Endothelial cell of umbilical vein (primary cell): ENCODE measurements around the gene CFAP97. TPM values are rescaled to one million over a fixed set of nuclear protein-coding genes. Genes with fewer than 3 reads are reported as not detected.

Source experiments
- BruUV-seq: library from RNA; stranded (reverse); fragments of 400-500 nt; replicated peaks from 2 replicates; lab custom pipeline; 2021; lab: Mats Ljungman, UMichigan
- CTCF ChIA-PET: fragments of 300-600, 350-600 bp; sonication (Branson Sonifier 250); formaldehyde crosslinking; loops from one replicate; lab custom pipeline; 2021; ENCODE audit warnings: antibody characterized with exemption, inconsistent platforms; lab: Charles Lee
- POLR2A ChIA-PET: fragments of 300-600, 350-600 bp; sonication (Branson Sonifier 250); formaldehyde crosslinking; loops from one replicate; lab custom pipeline; 2021; ENCODE audit warnings: antibody characterized with exemption, inconsistent platforms; lab: Charles Lee
- DNase-seq: peaks from one replicate; pipeline ENCODE4 v3.0.0-alpha.2; 2011; ENCODE audit warnings: low read depth, low spot score
- FAIRE-seq: peaks from 2 replicates; lab custom pipeline; 2011; peaks lifted over from hg19 to GRCh38; lab: Jason Lieb, UNC
- H2AFZ ChIP-seq: 2 replicates; pipeline ENCODE4 v1.6.0; 2012; ENCODE audit warnings: low read depth, low read length, control low read depth, inconsistent platforms
- H3K27ac ChIP-seq: 2 replicates; pipeline ENCODE4 v1.5.1; 2011; ENCODE audit warnings: low read depth, mild to moderate bottlenecking, control low read depth, low read length, moderate library complexity; ENCODE audit not compliant: insufficient read depth
- H3K27me3 ChIP-seq, 2 experiments: 2 replicates each; pipeline versions ENCODE4 v1.6.0 to v1.6.1; 2011; ENCODE audit warnings: low read length in 2 of 2, mixed read lengths in 1 of 2; ENCODE audit not compliant: control insufficient read depth in 2 of 2, insufficient read depth in 2 of 2
- H3K36me3 ChIP-seq, 2 experiments: 2 replicates in 1 of 2; 3 replicates in 1 of 2; pipeline ENCODE4 v1.5.1; 2011; ENCODE audit warnings: low read length in 2 of 2, mild to moderate bottlenecking in 1 of 2, moderate library complexity in 1 of 2; ENCODE audit not compliant: control insufficient read depth in 2 of 2, insufficient read depth in 2 of 2; ENCODE audit errors: extremely low read depth in 1 of 2
- H3K4me1 ChIP-seq: 3 replicates; pipeline ENCODE4 v1.5.1; 2011; ENCODE audit warnings: mild to moderate bottlenecking, low read length; ENCODE audit not compliant: control insufficient read depth, insufficient read depth; ENCODE audit errors: extremely low read depth
- H3K4me2 ChIP-seq: 2 replicates; pipeline ENCODE4 v1.6.1; 2011; ENCODE audit warnings: low read length, control low read depth, mixed read lengths; ENCODE audit not compliant: insufficient read depth
- H3K4me3 ChIP-seq, 3 experiments: fragments of 200-600 bp in 1 of 3; sonication (generic), shearing (Covaris generic) in 1 of 3; replicated peaks in 1 of 3; 2 replicates each; pipeline ENCODE4 v1.5.1; 2011 to 2016; ENCODE audit warnings: control low read depth in 3 of 3, low read length in 3 of 3, mild to moderate bottlenecking in 2 of 3, inconsistent platforms in 1 of 3, low read depth in 1 of 3, moderate library complexity in 1 of 3; ENCODE audit not compliant: insufficient read depth in 1 of 3
- H3K79me2 ChIP-seq: 2 replicates; pipeline ENCODE4 v1.6.0; 2012; ENCODE audit warnings: low read length, inconsistent platforms; ENCODE audit not compliant: control insufficient read depth, insufficient read depth
- H3K9ac ChIP-seq: replicated peaks from 2 replicates; pipeline ENCODE3; 2011; ENCODE audit warnings: low read length, control low read depth; ENCODE audit not compliant: insufficient read depth; ENCODE audit errors: extremely low read depth
- H3K9me1 ChIP-seq: replicated peaks from 3 replicates; pipeline ENCODE4 v1.6.0; 2011; ENCODE audit warnings: mild to moderate bottlenecking, low read length; ENCODE audit not compliant: control insufficient read depth, insufficient read depth; ENCODE audit errors: extremely low read depth
- H3K9me3 ChIP-seq: replicated peaks from 2 replicates; pipeline ENCODE4 v1.5.1; 2012; ENCODE audit warnings: low read length, inconsistent platforms; ENCODE audit not compliant: control insufficient read depth, insufficient read depth
- H4K20me1 ChIP-seq: replicated peaks from 2 replicates; pipeline ENCODE3; 2011; ENCODE audit warnings: mild to moderate bottlenecking, low read length; ENCODE audit not compliant: control insufficient read depth, insufficient read depth; ENCODE audit errors: extremely low read depth
- CTCF ChIP-seq, 2 donors: IDR thresholded peaks; 1 replicate in 1 of 2; 2 replicates in 1 of 2; pipeline ENCODE4 v1.5.1; 2011; ENCODE audit warnings: low read length in 2 of 2, mild to moderate bottlenecking in 2 of 2, moderate library complexity in 2 of 2, control low read depth in 1 of 2, inconsistent platforms in 1 of 2, low read depth in 1 of 2; ENCODE audit not compliant: insufficient read depth in 1 of 2; ENCODE audit errors: extremely low read depth in 1 of 2
- EZH2 ChIP-seq: IDR thresholded peaks from 2 replicates; pipeline ENCODE4 v1.6.1; 2012; ENCODE audit warnings: borderline replicate concordance, low read depth, mild to moderate bottlenecking, moderate library complexity, low read length, inconsistent platforms; ENCODE audit not compliant: severe bottlenecking
- FOS ChIP-seq: IDR thresholded peaks from 2 replicates; pipeline ENCODE4 v1.6.1; 2011; ENCODE audit warnings: mild to moderate bottlenecking, low read length, moderate library complexity, borderline replicate concordance; ENCODE audit not compliant: insufficient read depth
- GATA2 ChIP-seq: IDR thresholded peaks from 2 replicates; pipeline ENCODE4 v1.7.0; 2011; ENCODE audit warnings: low read depth, mild to moderate bottlenecking, moderate library complexity, mixed read lengths, low read length; ENCODE audit not compliant: insufficient read length, insufficient read depth
- JUN ChIP-seq: IDR thresholded peaks from 2 replicates; pipeline ENCODE4 v1.6.1; 2011; ENCODE audit warnings: borderline replicate concordance, low read depth; ENCODE audit not compliant: insufficient read length, insufficient read depth
- MAX ChIP-seq: IDR thresholded peaks from 2 replicates; pipeline ENCODE4 v1.6.1; 2011; ENCODE audit not compliant: insufficient read depth, insufficient read length
- MYC ChIP-seq: IDR thresholded peaks from one replicate; pipeline ENCODE4 v1.6.1; 2011; ENCODE audit warnings: mild to moderate bottlenecking, low read depth, low read length
- POLR2A ChIP-seq: IDR thresholded peaks from 2 replicates; pipeline ENCODE4 v1.6.1; 2012; ENCODE audit warnings: low read depth, mild to moderate bottlenecking, control low read depth, low read length
- POLR2AphosphoS5 ChIP-seq: IDR thresholded peaks from 2 replicates; pipeline ENCODE4 v1.6.1; 2012; ENCODE audit warnings: low read depth, mild to moderate bottlenecking, control low read depth, low read length, moderate library complexity; ENCODE audit not compliant: insufficient read depth
- dilution Hi-C: fragments of 300-500 bp; cut with MboI; formaldehyde crosslinking; loops from one replicate; pipeline ENCODE4 v1.15.0; 2019; ENCODE audit warnings: low sequenced_read_pairs; ENCODE audit not compliant: extremely low pct_ligation_motif_present
- intact Hi-C: fragments of 100-400 bp; cut with micrococcal nuclease; formaldehyde crosslinking; loops from one replicate; pipeline ENCODE4 v1.10.0; 2022
- polyA plus RNA-seq, 4 experiments: library from polyadenylated mRNA; depleted of rRNA in 3 of 4; stranded (reverse) in 3 of 4; unstranded in 1 of 4; fragments of >200 nt; gene quantifications; 2 replicates each; pipeline versions ENCODE4 v1.2.1 to v1.2.3, GENCODE V29; 2011 to 2012; ENCODE audit warnings: missing spikeins in 1 of 4
- total RNA-seq: library from RNA; stranded (reverse); gene quantifications from 2 replicates; pipeline ENCODE4 v1.2.3, GENCODE V29; 2021

The CFAP97 gene
- total and polyA plus RNA-seq, 2 donors (not counting 3 experiments of a cell fraction or from before 2014, with no cell fraction given), result 5.3 to 22.4 TPM

DNA sequence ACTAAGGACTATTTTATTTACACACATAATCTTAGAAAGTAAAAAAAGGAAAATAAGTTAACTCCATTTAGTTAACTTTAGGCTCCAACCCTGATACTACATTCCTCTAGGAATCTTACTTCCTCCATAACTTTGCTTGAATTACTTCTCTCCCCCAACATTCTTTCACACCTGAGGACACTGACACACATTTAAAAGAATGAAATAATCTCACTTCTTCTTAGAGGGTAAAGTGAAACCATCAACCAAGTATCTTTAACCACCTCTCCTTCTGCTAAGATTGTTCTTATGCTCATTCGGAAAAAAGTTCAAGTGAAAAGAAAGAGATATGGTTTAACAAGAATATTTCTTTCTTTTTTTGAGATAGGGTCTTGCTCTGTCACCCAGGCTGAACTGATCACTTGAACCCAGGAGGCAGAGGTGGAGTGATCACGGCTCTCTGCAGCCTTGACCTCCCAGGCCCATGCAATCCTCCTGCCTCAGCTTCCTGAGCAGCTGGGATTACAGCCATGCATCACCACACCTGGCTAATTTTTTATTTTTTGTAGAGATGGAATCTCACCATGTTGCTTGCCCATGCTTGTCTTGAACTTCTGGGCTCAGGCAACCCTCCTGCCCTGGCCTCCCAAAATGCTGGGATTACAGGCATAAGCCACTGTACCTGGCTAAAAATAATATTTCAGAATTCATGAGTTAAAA, 32.3 kb downstream of the CFAP97 start:
- DNase-seq (no peak), FAIRE-seq (no peak)
- no peak overlapping the region for H3K27ac ChIP-seq
- H3K4me3 ChIP-seq, result no peak overlapping the region
- intact Hi-C loops (no loop called here), dilution Hi-C loops (no loop called here)
- H4K20me1 ChIP-seq, result no peaks in the 10 kb centered on the region
- no peak overlapping the region for H3K9ac ChIP-seq
- H3K4me2 ChIP-seq, result no peak overlapping the region
- peaks cover 0 to 1% of the 10 kb centered on the region in 2 experiments for H3K36me3 ChIP-seq
- no peaks in the 10 kb centered on the region for H3K9me3 ChIP-seq
- no TSS peak for BruUV-seq
- H3K79me2 ChIP-seq, result no peaks in the 10 kb centered on the region
- no peaks in the 10 kb centered on the region for H3K27me3 ChIP-seq
- no peak overlapping the region for H2AFZ ChIP-seq
- POLR2A ChIA-PET, result no interaction called here
- H3K4me1 ChIP-seq, result no peaks in the 10 kb centered on the region
- H3K9me1 ChIP-seq, result no peaks in the 10 kb centered on the region
- CTCF ChIA-PET, result no interaction called here
- TF ChIP-seq POLR2A (no peak), EZH2 (no peak), FOS (no peak), JUN (no peak), POLR2AphosphoS5 (no peak), MYC (no peak), GATA2 (no peak), CTCF (IDR thresholded peaks at IDR 0.05; ENCODE audit: extremely low read depth in 1 of 2, insufficient read depth in 1 of 2, low read depth in 1 of 2, low read length in 2 of 2) (no peak), MAX (no peak)
